GM23338 (cell line): ENCODE results near the gene DGKH. TPM values are rescaled to one million over a fixed set of nuclear protein-coding genes. Genes with fewer than 3 reads are reported as not detected.

Experiments used
- ATAC-seq: fragments of 200-7000 bp; cut with Tn5 transposase; 3 replicates; pipeline ENCODE4 v1.9.1; 2020
- DNase-seq: peaks from one replicate; pipeline ENCODE4 v3.0.0-alpha.2; 2015; ENCODE audit warnings: low spot score
- H2AFZ ChIP-seq: fragments of 200-600 bp; sonication (generic); 2 replicates; pipeline ENCODE4 v1.8.0; 2016; ENCODE audit warnings: antibody characterized with exemption, mild to moderate bottlenecking, moderate library complexity
- H3F3A ChIP-seq: fragments of 200-600 bp; sonication (generic); replicated peaks from 2 replicates; pipeline ENCODE4 v1.8.0; 2017; ENCODE audit warnings: antibody characterized with exemption, mixed run types, low read depth
- H3K27ac ChIP-seq: fragments of 200-600 bp; sonication (generic); 2 replicates; pipeline ENCODE4 v1.6.1; 2016; ENCODE audit warnings: low read depth
- H3K27me3 ChIP-seq: fragments of 200-600 bp; sonication (generic); 2 replicates; pipeline ENCODE4 v1.8.0; 2016; ENCODE audit warnings: mild to moderate bottlenecking, mixed run types, moderate library complexity; ENCODE audit not compliant: insufficient read depth
- H3K36me3 ChIP-seq: fragments of 200-600 bp; sonication (generic); 2 replicates; pipeline ENCODE4 v1.8.0; 2016; ENCODE audit warnings: mild to moderate bottlenecking; ENCODE audit not compliant: insufficient read depth
- H3K4me1 ChIP-seq: fragments of 200-600 bp; sonication (generic); 2 replicates; pipeline ENCODE4 v1.8.0; 2016; ENCODE audit warnings: mild to moderate bottlenecking, moderate library complexity; ENCODE audit not compliant: insufficient read depth
- H3K4me2 ChIP-seq: fragments of 200-600 bp; sonication (generic); 2 replicates; pipeline ENCODE4 v1.7.1; 2017; ENCODE audit warnings: mixed run types
- H3K4me3 ChIP-seq: fragments of 200-600 bp; sonication (generic); 2 replicates; pipeline ENCODE4 v1.6.1; 2016; ENCODE audit warnings: mixed run types
- H3K79me2 ChIP-seq: fragments of 200-600 bp; sonication (generic); replicated peaks from 2 replicates; pipeline ENCODE4 v1.8.0; 2017; ENCODE audit warnings: mild to moderate bottlenecking; ENCODE audit not compliant: insufficient read depth
- H3K9me2 ChIP-seq: fragments of 200-600 bp; sonication (generic); 2 replicates; pipeline ENCODE4 v1.8.0; 2017; ENCODE audit not compliant: insufficient read depth
- H4K20me1 ChIP-seq: fragments of 200-600 bp; sonication (generic); replicated peaks from 2 replicates; pipeline ENCODE4 v1.8.0; 2017; ENCODE audit warnings: mild to moderate bottlenecking; ENCODE audit not compliant: insufficient read depth
- H3K27ac Mint-ChIP-seq: 2 replicates; pipeline ENCODE4 v1.8.0; 2020; ENCODE audit warnings: inconsistent platforms, mild to moderate bottlenecking, moderate library complexity, mixed read lengths
- H3K27me3 Mint-ChIP-seq: 3 replicates; pipeline ENCODE4 v1.8.0; 2022; ENCODE audit warnings: low read depth, mild to moderate bottlenecking, moderate library complexity, mixed read lengths, inconsistent platforms; ENCODE audit not compliant: insufficient read depth, poor library complexity
- H3K36me3 Mint-ChIP-seq: 3 replicates; pipeline ENCODE4 v1.8.0; 2021; ENCODE audit warnings: low read depth, mild to moderate bottlenecking, inconsistent platforms, moderate library complexity, mixed read lengths
- H3K4me1 Mint-ChIP-seq: 3 replicates; pipeline ENCODE4 v1.8.0; 2020; ENCODE audit warnings: mild to moderate bottlenecking, inconsistent platforms, mixed read lengths
- H3K4me3 Mint-ChIP-seq: 3 replicates; pipeline ENCODE4 v1.8.0; 2021; ENCODE audit warnings: moderate library complexity, mild to moderate bottlenecking, inconsistent platforms, mixed read lengths
- H3K9me3 Mint-ChIP-seq: 3 replicates; pipeline ENCODE4 v1.8.0; 2020; ENCODE audit warnings: moderate library complexity, mild to moderate bottlenecking, inconsistent platforms, mixed read lengths
- CREB1 ChIP-seq: fragments of 250-450 bp; sonication (Bioruptor Pico); IDR thresholded peaks from 2 replicates; pipeline ENCODE4 v1.5.0; 2020; ENCODE audit warnings: low read depth, mild to moderate bottlenecking, moderate library complexity
- CTCF ChIP-seq, 2 experiments: fragments of 200-600 bp in 1 of 2; sonication (generic) in 1 of 2; conservative IDR thresholded peaks; 2 replicates each; pipeline versions ENCODE4 v1.5.1 to v1.6.1; 2016 to 2017; ENCODE audit warnings: antibody characterized with exemption in 2 of 2, low read depth in 2 of 2, mild to moderate bottlenecking in 2 of 2, moderate library complexity in 1 of 2
- ETS1 ChIP-seq: IDR thresholded peaks from 2 replicates; pipeline ENCODE4 v1.6.1; 2016; ENCODE audit warnings: antibody characterized with exemption
- EZH2 ChIP-seq: fragments of 200-600 bp; sonication (generic); IDR thresholded peaks from one replicate; pipeline ENCODE4 v1.8.0; 2017; ENCODE audit warnings: antibody characterized with exemption, mild to moderate bottlenecking, low read depth; ENCODE audit not compliant: unreplicated experiment
- EZH2phosphoT487 ChIP-seq: fragments of 200-600 bp; sonication (generic); IDR thresholded peaks from one replicate; pipeline ENCODE4 v1.8.1; 2018; ENCODE audit warnings: antibody characterized with exemption; ENCODE audit not compliant: unreplicated experiment
- JUNB ChIP-seq: IDR thresholded peaks from one replicate; pipeline ENCODE4 v1.6.1; 2016; ENCODE audit warnings: antibody characterized with exemption; ENCODE audit not compliant: unreplicated experiment
- NANOG ChIP-seq: IDR thresholded peaks from 2 replicates; pipeline ENCODE4 v1.6.1; 2016; ENCODE audit warnings: antibody characterized with exemption, borderline replicate concordance
- POLR2AphosphoS5 ChIP-seq: IDR thresholded peaks from 2 replicates; pipeline ENCODE4 v1.6.1; 2016; ENCODE audit warnings: antibody characterized with exemption, low read depth
- REST ChIP-seq: IDR thresholded peaks from one replicate; pipeline ENCODE4 v1.6.1; 2018; ENCODE audit warnings: antibody characterized with exemption; ENCODE audit not compliant: unreplicated experiment
- STAT1 ChIP-seq: IDR thresholded peaks from one replicate; pipeline ENCODE4 v1.6.1; 2016; ENCODE audit warnings: antibody characterized with exemption; ENCODE audit not compliant: unreplicated experiment
- ZNF114 ChIP-seq: fragments of 250-450 bp; sonication (Bioruptor Pico); IDR thresholded peaks from 2 replicates; pipeline ENCODE4 v1.5.0; 2020; ENCODE audit warnings: mild to moderate bottlenecking, moderate library complexity
- ZNF331 ChIP-seq: fragments of 250-450 bp; sonication (Bioruptor Pico); IDR thresholded peaks from 2 replicates; pipeline ENCODE4 v1.5.0; 2020; ENCODE audit warnings: low read depth, mild to moderate bottlenecking, moderate library complexity
- ZNF462 ChIP-seq: fragments of 250-450 bp; sonication (Bioruptor Pico); IDR thresholded peaks from 2 replicates; pipeline ENCODE4 v1.5.0; 2020; ENCODE audit warnings: mild to moderate bottlenecking, moderate library complexity
- polyA plus RNA-seq: library from polyadenylated mRNA; unstranded; fragments of >200 nt; fragmentation: Nextera tagmentation; extraction: Ambion mirVana; gene quantifications from 2 replicates; pipeline ENCODE4 v1.2.1, GENCODE V29; 2016
- total RNA-seq: library from RNA; depleted of rRNA; stranded (reverse); fragments of >200 nt; shearing (Covaris generic); gene quantifications from 2 replicates; pipeline ENCODE4 v1.2.3, GENCODE V29; 2014

DGKH gene
- total and polyA plus RNA-seq, 2 experiments from 2014 or later = 2.1 to 7.5 TPM

DNA sequence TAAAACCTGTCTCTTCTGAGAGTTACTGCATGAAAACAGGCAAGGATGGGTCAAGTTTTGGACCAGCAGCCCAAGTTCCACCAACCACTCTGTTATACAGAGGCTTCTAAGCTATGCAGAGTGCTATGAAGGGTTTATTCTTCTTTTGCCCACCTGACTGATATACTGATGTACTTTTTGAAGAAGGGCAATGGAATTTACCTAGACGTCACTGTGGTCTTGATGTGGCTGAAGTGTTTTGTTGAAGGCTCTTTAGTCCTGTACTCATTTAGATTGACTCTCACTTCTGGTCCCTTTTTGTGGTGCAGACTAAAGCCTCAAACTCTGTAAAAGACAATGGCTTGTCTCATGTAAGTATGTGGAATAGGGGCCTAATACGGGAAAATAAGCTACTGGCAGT, 92.0 kb downstream of the DGKH start:
- H3F3A ChIP-seq = no peaks in the 10 kb centered on the region
- no peaks in the 10 kb centered on the region for H3K36me3 ChIP-seq
- H3K4me3 Mint-ChIP-seq = no peak overlapping the region
- peaks cover 6% of the 10 kb centered on the region; the same call in 1 of the 3 replicates for H3K9me3 Mint-ChIP-seq
- H3K27ac Mint-ChIP-seq = no peak overlapping the region
- no peak for TF ChIP-seq ZNF331 (CRISPR knock-in tag)
- TF ChIP-seq STAT1 = no peak
- no peak for TF ChIP-seq POLR2AphosphoS5
- TF ChIP-seq NANOG = no peak
- TF ChIP-seq EZH2phosphoT487 = no peak
- TF ChIP-seq CTCF (conservative IDR thresholded peaks at IDR 0.05; ENCODE audit: low read depth in 2 of 2) = no peak
- TF ChIP-seq ZNF114 (CRISPR knock-in tag) = no peak
- no peak for TF ChIP-seq EZH2
- TF ChIP-seq JUNB = no peak
- no peak for TF ChIP-seq ZNF462 (CRISPR knock-in tag)
- TF ChIP-seq CREB1 (CRISPR knock-in tag) = no peak
- no peak for TF ChIP-seq ETS1
- TF ChIP-seq REST = no peak
- no peak overlapping the region for H3K4me3 ChIP-seq
- H3K27ac ChIP-seq = no peak overlapping the region
- no peaks in the 10 kb centered on the region for H3K9me2 ChIP-seq
- no peak overlapping the region for H2AFZ ChIP-seq
- no peaks in the 10 kb centered on the region for H3K4me1 ChIP-seq
- H3K27me3 ChIP-seq = no peaks in the 10 kb centered on the region
- H3K4me2 ChIP-seq = no peak overlapping the region
- DNase-seq (no peak), ATAC-seq (no peak)
- no peaks in the 10 kb centered on the region for H3K79me2 ChIP-seq
- no peaks in the 10 kb centered on the region for H4K20me1 ChIP-seq
- H3K4me1 Mint-ChIP-seq = no peaks in the 10 kb centered on the region; the same call in 2 of the 3 replicates
- peaks cover 7% of the 10 kb centered on the region for H3K36me3 Mint-ChIP-seq
- peaks cover 4% of the 10 kb centered on the region for H3K27me3 Mint-ChIP-seq
